GM19351 (cell line): ENCODE results near the gene ADAM33.

Experiments
- ATAC-seq: cut with Tn5 transposase; IDR thresholded peaks from one replicate; pipeline ENCODE4 v1.9.1; 2021; ENCODE audit warnings: mild to moderate bottlenecking, moderate library complexity; ENCODE audit not compliant: unreplicated experiment

Gene ADAM33

GRCh38 chr20:3681931-3682781 lies at the start of gene ADAM33:
TSS of gene ADAM33 (minus strand) at chr20:3682010. CDS start at chr20:3682004, 6 bp downstream.
- no peak for ATAC-seq

- no peak for ATAC-seq
Observed at GRCh38 chr20:3730803-3731672, 49.2 kb upstream of the ADAM33 start.

- no peak for ATAC-seq
Observed at GRCh38 chr20:3729811-3730540, 48.2 kb upstream of the ADAM33 start.

- ATAC-seq: no peak
Observed at GRCh38 chr20:3729378-3729777, 47.6 kb upstream of the ADAM33 start.

GRCh38 chr20:3728876-3729275 lies 47.1 kb upstream of the ADAM33 start:
- ATAC-seq: no peak

- ATAC-seq: no peak
Observed at GRCh38 chr20:3728354-3728753, 46.5 kb upstream of the ADAM33 start.

GRCh38 chr20:3727401-3728021 lies 45.7 kb upstream of the ADAM33 start:
- ATAC-seq: no peak

- ATAC-seq: no peak
Observed at GRCh38 chr20:3724356-3724755, 42.5 kb upstream of the ADAM33 start.

GRCh38 chr20:3723284-3723683 lies 41.5 kb upstream of the ADAM33 start:
- no peak for ATAC-seq

- no peak for ATAC-seq
Observed at GRCh38 chr20:3721912-3722311, 40.1 kb upstream of the ADAM33 start.

GRCh38 chr20:3720626-3721025 lies 38.8 kb upstream of the ADAM33 start:
- no peak for ATAC-seq

GRCh38 chr20:3720068-3720467 lies 38.3 kb upstream of the ADAM33 start:
- ATAC-seq: no peak

- ATAC-seq: no peak
Observed at GRCh38 chr20:3719046-3719445, 37.2 kb upstream of the ADAM33 start.

- peak; percentile 71 for ATAC-seq
Observed at GRCh38 chr20:3716195-3716834, 34.5 kb upstream of the ADAM33 start.

GRCh38 chr20:3714092-3714491 lies 32.3 kb upstream of the ADAM33 start:
- ATAC-seq: no peak

GRCh38 chr20:3712279-3712873 lies 30.6 kb upstream of the ADAM33 start, which contains the start of gene SIGLEC1:
TSS of gene SIGLEC1 (minus strand) at chr20:3712600. CDS start at chr20:3707128, 5,472 bp downstream.
- ATAC-seq: no peak

- ATAC-seq: no peak
Observed at GRCh38 chr20:3711484-3711941, 29.7 kb upstream of the ADAM33 start.

GRCh38 chr20:3710703-3711483 lies 29.1 kb upstream of the ADAM33 start:
- no peak for ATAC-seq

- ATAC-seq: no peak
Observed at GRCh38 chr20:3710011-3710466, 28.2 kb upstream of the ADAM33 start.
